Panc1 (cell line): ENCODE results near the gene WDR7. TPM values are rescaled to one million over a fixed set of nuclear protein-coding genes. Genes with fewer than 3 reads are reported as not detected.

ENCODE experiments used
- ATAC-seq: fragments of 200-7000 bp; cut with Tn5 transposase; 2 replicates; pipeline ENCODE4 v1.9.1; 2020; ENCODE audit warnings: mild to moderate bottlenecking, moderate library complexity
- BruUV-seq: library from RNA; stranded (reverse); fragments of 400-500 nt; replicated peaks from 2 replicates; lab custom pipeline; 2021; lab: Mats Ljungman, UMichigan
- CTCF ChIA-PET: fragments of 300-600 bp; sonication (Branson Sonifier 250); formaldehyde crosslinking; loops from one replicate; lab custom pipeline; 2022; ENCODE audit warnings: antibody characterized with exemption; lab: Charles Lee
- POLR2A ChIA-PET: fragments of 300-600 bp; sonication (Branson Sonifier 250); formaldehyde crosslinking; loops from one replicate; lab custom pipeline; 2022; ENCODE audit warnings: antibody characterized with exemption; lab: Charles Lee
- DNase-seq: peaks from one replicate; pipeline ENCODE4 v3.0.0-alpha.2; 2010; ENCODE audit warnings: low read depth, low spot score
- H3K27ac ChIP-seq: 2 replicates; pipeline ENCODE4 v1.5.1; 2011; ENCODE audit warnings: mild to moderate bottlenecking, low read length, inconsistent platforms
- H3K27me3 ChIP-seq: fragments of 200-500 bp; sonication (Bioruptor generic); 2 replicates; pipeline ENCODE4 v1.6.0; 2014; ENCODE audit warnings: low read length, inconsistent platforms; ENCODE audit not compliant: control insufficient read depth, insufficient read depth
- H3K36me3 ChIP-seq: fragments of 200-500 bp; sonication (Bioruptor generic); 2 replicates; pipeline ENCODE4 v1.5.1; 2014; ENCODE audit warnings: inconsistent platforms, mild to moderate bottlenecking, low read length, moderate library complexity; ENCODE audit not compliant: control insufficient read depth, insufficient read depth
- H3K4me1 ChIP-seq: 2 replicates; pipeline ENCODE4 v1.5.1; 2011; ENCODE audit warnings: inconsistent platforms, mild to moderate bottlenecking, low read length, moderate library complexity; ENCODE audit not compliant: control insufficient read depth, insufficient read depth
- H3K4me3 ChIP-seq, 2 experiments: 2 replicates each; pipeline ENCODE4 v1.5.1; 2011 to 2012; ENCODE audit warnings: low read depth in 2 of 2, low read length in 2 of 2, mild to moderate bottlenecking in 2 of 2, inconsistent platforms in 1 of 2, moderate library complexity in 1 of 2
- H3K9me3 ChIP-seq: fragments of 200-500 bp; sonication (Bioruptor generic); 2 replicates; pipeline ENCODE4 v1.5.1; 2014; ENCODE audit warnings: low read depth, mild to moderate bottlenecking, inconsistent platforms, low read length, moderate library complexity; ENCODE audit not compliant: control insufficient read depth, insufficient read depth
- POLR2AphosphoS5 ChIP-seq: IDR thresholded peaks from 2 replicates; pipeline ENCODE4 v1.6.1; 2012; ENCODE audit warnings: mild to moderate bottlenecking, low read depth, low read length, moderate library complexity
- REST ChIP-seq, 2 experiments: IDR thresholded peaks; 2 replicates each; pipeline ENCODE4 v1.6.1; 2011 to 2012; ENCODE audit warnings: low read depth in 2 of 2, control low read depth in 1 of 2, low read length in 1 of 2, mild to moderate bottlenecking in 1 of 2, moderate library complexity in 1 of 2; ENCODE audit not compliant: insufficient read depth in 1 of 2
- SIN3A ChIP-seq: IDR thresholded peaks from 2 replicates; pipeline ENCODE4 v1.6.1; 2012; ENCODE audit warnings: low read depth, mild to moderate bottlenecking, low read length, moderate library complexity, borderline replicate concordance; ENCODE audit not compliant: insufficient read depth
- TCF7L2 ChIP-seq: IDR thresholded peaks from 2 replicates; pipeline ENCODE4 v1.6.1; 2011; ENCODE audit warnings: mild to moderate bottlenecking, low read depth, low read length, inconsistent platforms
- in situ Hi-C: cut with HindIII; loops from 2 replicates; pipeline ENCODE4 v1.10.0; 2016; ENCODE audit warnings: low sequenced_read_pairs, low pct_unique_long_range_greater_than_20kb
- intact Hi-C: fragments of 100-400 bp; cut with micrococcal nuclease; formaldehyde crosslinking; loops from one replicate; pipeline ENCODE4 v1.10.0; 2022; ENCODE audit not compliant: unreplicated experiment
- total RNA-seq: library from RNA; stranded (reverse); gene quantifications from one replicate; pipeline ENCODE4 v1.2.1, GENCODE V29; 2021; ENCODE audit not compliant: unreplicated experiment
- TF ChIP-seq, protein P1 (sequence below): fragments of 450-650 bp; IDR thresholded peaks from 2 replicates; pipeline ENCODE4 v1.5.1; 2017; ENCODE audit warnings: mild to moderate bottlenecking

The WDR7 gene
- total RNA-seq, 1 experiment from 2014 or later: 12.3 TPM

DNA sequence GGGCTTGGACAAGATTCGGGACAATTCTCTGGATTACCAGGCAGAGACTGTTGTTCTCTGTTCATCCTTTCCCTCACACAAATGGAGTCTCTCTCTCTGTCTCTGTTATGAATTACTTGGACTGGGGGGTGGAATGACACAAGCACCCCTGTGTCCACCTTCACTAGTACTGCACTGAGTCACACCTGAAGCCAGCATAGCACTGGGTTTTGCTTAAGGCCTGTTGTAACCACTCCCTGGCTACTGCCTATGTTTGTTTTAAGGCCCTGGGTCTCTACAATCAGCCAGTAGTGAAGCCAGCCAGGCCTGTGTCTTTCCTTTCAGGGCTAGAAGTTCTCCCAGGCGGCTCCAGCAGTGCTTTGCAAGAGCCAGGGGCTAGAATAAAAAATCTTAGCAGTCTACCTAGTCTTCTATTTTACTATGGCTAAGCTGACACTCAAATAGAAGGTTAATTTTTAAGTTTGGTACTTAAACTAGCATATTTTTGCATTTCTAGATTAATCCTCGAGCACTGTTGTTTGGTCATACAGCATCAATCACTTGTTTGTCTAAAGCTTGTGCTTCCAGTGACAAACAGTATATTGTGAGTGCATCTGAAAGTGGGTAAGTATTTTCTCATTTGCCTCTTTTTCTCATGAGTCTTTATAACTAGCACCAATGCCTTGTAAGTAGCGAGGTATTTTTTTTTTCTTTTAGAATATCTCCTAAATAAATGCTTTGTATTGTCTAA, 27.8 kb downstream of the WDR7 start:
- in situ Hi-C loops: no loop called here
- Histone ChIP-seq H3K27me3 (no peaks in the 10 kb centered on the region), H3K4me1 (no peaks in the 10 kb centered on the region), H3K4me3 (no peak overlapping the region), H3K36me3 (no peaks in the 10 kb centered on the region), H3K27ac (no peak overlapping the region), H3K9me3 (no peaks in the 10 kb centered on the region)
- DNase-seq (no peak), ATAC-seq (no peak)
- BruUV-seq: no TSS peak
- ChIA-PET CTCF (no interaction called here), POLR2A (no interaction called here)
- TF ChIP-seq REST (IDR thresholded peaks at IDR 0.05; ENCODE audit: insufficient read depth in 1 of 2, low read depth in 2 of 2, low read length in 1 of 2): no peak
- TF ChIP-seq SIN3A: no peak
- intact Hi-C loops: no loop called here

GRCh38 chr18:56684277-56684676, 33.1 kb downstream of the WDR7 start:
- no TSS peak for BruUV-seq
- no peaks in the 10 kb centered on the region for H3K27me3 ChIP-seq
- no peak overlapping the region for H3K4me3 ChIP-seq
- ChIA-PET POLR2A (no interaction called here), CTCF (no interaction called here)
- intact Hi-C loops: no loop called here
- H3K27ac ChIP-seq: no peak overlapping the region
- no peaks in the 10 kb centered on the region for H3K36me3 ChIP-seq
- TF ChIP-seq TCF7L2 (no peak), REST (IDR thresholded peaks at IDR 0.05; ENCODE audit: insufficient read depth in 1 of 2, low read depth in 2 of 2, low read length in 1 of 2) (no peak), POLR2AphosphoS5 (no peak), SIN3A (no peak)
- TF ChIP-seq, protein P1, sequence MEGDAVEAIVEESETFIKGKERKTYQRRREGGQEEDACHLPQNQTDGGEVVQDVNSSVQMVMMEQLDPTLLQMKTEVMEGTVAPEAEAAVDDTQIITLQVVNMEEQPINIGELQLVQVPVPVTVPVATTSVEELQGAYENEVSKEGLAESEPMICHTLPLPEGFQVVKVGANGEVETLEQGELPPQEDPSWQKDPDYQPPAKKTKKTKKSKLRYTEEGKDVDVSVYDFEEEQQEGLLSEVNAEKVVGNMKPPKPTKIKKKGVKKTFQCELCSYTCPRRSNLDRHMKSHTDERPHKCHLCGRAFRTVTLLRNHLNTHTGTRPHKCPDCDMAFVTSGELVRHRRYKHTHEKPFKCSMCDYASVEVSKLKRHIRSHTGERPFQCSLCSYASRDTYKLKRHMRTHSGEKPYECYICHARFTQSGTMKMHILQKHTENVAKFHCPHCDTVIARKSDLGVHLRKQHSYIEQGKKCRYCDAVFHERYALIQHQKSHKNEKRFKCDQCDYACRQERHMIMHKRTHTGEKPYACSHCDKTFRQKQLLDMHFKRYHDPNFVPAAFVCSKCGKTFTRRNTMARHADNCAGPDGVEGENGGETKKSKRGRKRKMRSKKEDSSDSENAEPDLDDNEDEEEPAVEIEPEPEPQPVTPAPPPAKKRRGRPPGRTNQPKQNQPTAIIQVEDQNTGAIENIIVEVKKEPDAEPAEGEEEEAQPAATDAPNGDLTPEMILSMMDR: no peak
- no peaks in the 10 kb centered on the region for H3K4me1 ChIP-seq
- no peaks in the 10 kb centered on the region for H3K9me3 ChIP-seq
- DNase-seq (no peak), ATAC-seq (no peak)
- in situ Hi-C loops: no loop called here
